Measurements from ENCODE around the gene FGF13.

FGF13 gene
- 0 to 0.17 reads per million in 2 donors for total RNA-seq

DNA sequence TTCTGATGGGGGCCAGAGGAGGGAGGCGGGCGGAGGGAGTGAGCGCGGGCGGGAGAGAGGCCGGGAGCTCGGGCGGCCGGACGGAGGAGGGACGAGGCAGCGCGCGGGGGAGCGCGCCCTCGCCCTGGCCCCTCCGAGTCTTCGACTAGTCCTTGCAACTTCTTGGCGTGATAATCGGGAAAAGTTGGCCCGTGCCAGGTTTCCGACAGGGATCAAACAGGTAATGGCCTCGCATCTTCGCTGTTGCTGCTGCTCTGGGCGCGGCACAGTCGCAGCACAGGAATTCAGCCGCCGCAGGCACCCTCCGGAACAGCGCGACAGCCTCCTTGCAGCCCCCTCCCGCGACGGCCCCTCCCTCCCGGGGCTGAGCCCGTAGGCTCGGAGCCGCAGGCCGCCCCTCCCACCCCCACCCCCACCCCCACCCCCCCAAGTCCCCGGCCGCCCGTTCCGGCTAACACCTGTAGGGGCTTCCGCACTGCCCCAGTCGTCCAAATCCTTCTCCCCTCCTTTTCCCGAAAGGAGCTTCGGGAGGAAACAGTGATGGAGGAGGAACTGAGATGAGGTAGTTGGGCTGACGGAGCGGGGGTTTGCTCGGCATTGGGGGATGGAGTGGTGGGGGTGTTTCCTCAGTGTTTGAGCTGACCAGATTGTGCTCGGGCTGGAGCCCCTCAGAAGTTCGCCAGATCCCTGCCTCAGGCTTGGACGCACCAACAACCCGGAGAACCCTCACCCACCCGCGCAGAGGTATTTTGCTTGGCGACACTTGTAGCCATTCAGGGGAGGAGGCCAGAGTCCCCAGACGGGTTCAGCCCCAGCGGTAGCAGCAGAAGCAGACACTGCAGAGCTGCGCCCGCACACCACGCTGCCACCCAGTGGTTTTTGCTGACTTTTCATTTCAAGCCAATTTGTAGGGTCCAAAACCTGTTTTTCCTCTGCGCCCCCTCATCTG lies at the start of gene FGF13:
FGF13 (minus strand) TSS at position 319 of the 949 bp plus-strand sequence. CDS start 714 bp downstream, outside the sequence.
- no peak for DNase-seq

DNA sequence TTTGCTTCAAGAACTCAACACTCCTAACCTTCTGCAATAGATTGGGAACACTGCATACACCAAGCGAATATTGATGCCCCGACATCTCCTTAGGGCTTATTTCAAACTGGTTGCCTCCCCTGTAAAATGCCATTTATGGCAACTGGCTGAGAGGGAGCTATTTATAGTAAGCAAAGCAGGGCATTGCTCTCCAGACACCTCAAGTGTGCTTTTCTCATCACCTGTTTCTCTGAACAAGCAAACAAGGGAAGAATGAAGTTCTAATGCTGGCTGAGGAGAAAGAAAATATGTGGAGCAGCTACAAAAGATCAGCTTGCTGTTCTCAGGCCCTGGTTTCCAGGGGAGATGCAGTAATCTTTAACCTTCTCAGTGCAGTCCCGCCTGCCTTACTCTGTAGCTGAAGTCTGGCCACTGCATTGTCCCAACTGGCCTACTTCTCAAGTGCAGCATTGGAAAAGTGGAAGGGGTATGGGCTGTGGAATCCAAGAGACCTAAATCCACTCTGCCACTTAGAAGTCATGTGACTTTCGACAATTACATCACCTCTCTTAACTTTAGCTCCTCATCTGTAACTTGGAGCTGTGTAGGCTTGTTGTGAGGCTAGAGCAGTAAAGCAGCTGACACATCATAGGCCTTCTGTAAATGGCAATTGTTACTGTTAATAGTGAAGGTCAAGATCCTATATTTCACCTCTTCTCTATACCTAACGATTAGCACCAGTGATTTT lies 47.9 kb upstream of the FGF13 start:
- no peak for DNase-seq

DNA sequence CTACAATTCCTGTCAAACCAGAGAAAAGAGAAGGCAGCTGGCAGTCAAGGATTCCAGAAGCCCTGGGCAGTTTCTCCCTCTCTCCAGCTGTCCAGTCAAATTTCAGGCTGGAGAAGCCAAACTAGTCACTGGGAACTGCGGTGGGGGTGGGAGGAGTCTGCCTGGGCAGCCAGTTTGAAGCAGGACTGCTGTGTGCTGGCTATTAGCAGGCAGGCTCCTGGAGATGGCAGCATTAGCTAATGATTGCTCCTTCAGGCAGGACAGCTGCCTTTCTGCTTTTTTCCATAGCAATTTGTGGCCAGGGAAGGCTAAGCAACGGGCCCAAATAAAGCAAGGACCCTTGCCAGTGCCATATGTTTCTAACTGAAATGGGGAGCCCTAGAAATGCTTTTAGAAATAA lies 44.7 kb upstream of the FGF13 start:
- no peak for DNase-seq

DNA sequence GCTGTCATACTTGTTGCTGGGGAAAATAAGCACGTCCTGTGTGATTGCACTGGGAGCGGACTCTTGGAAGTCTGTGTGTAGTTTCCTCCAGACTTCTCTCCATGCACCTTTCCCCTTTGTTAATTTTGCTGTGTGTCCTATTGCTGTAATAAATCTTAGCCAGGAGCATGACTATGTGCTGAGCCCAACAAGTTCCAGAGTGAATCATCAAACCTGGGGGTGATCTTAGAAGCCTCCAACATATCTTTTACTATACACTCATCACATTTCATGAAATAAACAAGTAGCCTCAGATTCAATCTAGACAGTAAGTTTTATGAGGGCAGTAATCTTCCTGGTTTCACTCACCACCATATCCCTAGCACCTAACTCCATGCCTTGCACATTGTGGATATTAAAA lies 43.3 kb upstream of the FGF13 start:
- DNase-seq, result no peak

DNA sequence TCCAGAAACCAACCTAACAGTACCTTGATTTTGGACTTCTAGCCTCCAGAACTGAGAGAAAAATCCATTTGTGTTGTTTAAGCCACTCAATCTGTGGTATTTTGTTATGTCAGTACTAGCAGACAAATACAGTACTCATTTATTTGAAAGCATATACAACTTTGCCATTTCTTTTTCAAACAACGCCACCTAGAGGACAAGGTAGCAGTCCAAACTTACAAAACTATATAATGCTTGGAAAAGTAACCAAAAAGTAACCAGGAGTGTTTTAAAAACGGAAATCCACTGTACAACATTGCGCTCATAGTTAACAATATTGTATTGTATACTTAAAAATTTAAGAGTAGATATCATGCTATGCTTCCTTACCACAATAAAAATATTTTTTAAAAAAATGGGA lies 37.0 kb upstream of the FGF13 start:
- no peak for DNase-seq

DNA sequence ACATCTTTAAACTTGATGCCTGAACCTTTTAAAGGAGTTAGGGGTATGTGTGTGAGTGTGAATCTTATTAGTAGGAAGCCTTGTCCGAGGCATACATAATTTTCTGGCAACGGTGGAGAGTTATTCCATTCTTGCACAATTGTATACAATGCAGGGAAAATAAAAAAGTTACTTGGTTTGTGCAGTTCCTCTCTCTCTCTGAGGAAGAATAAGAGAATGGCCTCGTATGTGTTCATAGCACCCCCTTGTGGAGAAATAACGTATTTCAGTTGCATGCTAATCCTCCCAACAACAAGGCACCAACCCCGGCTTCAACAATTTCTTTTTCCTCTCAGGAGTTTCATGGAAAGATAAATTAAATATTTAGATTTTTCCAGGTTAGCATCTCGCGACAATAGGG lies 33.7 kb upstream of the FGF13 start:
- DNase-seq, result no peak

DNA sequence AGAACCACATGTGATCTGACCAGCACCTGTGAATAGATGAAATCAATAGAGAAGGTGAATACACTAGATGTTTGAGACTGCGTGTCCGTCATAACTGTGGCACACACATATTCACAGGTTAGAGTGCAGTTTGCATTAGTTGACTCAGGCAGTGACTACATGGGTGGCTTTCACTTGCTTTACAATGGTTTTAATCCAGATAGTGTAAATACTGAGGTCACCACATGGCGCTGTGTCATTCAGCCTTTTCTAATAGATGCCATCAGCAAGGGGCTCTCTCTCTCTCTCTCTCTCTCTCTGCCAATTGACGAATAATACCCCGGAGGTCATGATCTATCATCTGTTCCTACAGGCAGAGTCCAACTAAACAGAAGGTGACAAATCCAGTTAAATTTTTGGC lies 30.7 kb upstream of the FGF13 start:
- DNase-seq, result no peak

DNA sequence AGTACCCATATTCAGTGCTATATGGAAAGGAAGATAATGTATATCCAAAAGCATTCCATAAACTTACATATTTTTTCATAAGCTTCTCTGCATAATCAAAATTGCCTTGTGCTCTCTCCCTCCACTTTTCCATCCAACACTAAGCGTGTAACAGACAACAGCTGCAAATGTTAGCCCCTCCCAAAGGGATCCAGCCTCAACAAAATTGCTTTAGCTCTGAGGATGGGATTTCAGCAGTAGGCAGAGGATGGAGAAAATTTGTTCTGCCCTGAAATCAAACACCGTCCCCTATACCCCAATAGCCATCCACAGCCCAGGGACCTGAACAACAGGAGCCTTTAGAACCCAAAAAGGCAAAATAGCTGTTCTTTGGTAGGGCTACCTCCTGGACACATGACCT lies 28.8 kb upstream of the FGF13 start:
- no peak for DNase-seq

DNA sequence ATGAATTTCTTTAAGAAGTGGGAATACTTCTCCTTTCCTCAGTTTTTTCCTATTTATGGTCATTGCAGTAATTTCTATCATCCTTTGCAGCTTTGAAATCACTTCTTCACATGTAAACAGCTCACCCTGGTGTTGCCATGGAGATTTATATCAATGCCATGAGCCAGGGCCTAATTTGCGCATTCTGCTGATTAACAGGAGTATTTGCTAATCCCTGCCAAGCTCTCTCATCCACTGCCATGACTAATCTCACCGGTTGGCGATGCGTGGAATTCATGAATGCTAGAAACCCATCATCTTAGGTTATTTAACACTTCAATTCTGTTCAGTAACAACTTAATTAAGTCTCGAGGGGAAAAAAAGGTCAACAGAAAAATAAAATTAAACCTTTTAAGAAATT lies 11.8 kb upstream of the FGF13 start:
- DNase-seq, result no peak

DNA sequence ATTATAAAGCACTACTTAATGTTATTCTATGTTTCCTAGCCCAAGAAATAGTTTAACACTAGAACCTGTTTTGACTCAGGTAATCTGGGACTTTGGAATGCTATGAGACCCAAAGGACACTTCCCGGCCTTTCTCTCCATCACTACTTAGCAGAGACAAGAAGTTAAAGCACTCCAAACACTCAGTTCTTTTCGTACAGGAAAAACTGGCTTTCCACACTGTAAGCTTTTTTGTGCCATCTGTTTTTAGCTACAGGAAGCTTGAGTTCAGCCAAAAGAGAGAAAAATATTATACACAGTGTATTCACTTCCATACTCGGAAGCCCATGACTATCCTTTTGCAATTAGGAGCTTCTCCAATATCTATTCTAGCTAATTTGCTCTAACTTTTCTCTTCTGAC lies 7.9 kb upstream of the FGF13 start:
- no peak for DNase-seq

DNA sequence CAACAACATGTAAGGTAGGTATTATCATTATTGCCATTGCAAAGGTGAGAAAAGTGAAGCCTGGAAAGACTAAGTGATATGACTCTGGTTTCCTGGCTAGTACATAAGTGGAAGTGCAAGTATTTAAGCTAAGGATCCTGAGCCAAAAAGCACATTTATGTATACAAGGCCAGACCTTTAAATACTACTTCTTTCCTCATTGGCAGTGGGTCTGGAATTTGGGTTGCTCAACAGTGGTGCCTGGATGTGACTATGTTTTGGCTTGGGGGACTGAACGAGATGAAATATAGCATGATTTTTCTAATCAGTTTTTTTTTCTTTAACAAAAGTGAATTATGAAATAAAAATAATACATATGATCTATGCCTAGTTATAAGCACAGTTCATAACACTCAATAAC lies 7.4 kb upstream of the FGF13 start:
- no peak for DNase-seq

DNA sequence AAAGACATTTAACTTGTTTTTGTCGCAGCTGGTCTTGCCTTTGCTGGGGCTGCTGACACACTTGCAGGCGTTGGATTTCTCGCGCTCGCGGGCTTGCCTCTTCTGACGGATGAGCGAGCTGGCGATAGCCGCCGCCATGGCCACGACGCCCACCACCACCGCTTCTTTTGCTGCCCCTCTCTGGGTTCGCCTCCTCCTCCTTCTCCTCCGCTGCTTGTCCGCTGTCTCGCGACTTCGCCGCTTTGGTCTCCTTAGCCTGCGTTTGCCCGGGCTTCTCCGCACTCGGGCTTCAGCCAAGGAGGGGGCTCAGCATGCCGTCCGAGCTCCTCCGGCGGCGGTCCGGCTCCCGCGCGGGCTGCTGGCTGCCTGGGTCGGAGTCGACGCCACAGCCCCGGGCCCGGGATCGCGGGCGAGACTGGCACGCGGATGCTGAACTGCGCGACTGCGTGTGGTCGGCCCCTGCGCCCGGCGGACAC lies 613 bp downstream of the FGF13 start:
- DNase-seq, result peak; percentile 10

DNA sequence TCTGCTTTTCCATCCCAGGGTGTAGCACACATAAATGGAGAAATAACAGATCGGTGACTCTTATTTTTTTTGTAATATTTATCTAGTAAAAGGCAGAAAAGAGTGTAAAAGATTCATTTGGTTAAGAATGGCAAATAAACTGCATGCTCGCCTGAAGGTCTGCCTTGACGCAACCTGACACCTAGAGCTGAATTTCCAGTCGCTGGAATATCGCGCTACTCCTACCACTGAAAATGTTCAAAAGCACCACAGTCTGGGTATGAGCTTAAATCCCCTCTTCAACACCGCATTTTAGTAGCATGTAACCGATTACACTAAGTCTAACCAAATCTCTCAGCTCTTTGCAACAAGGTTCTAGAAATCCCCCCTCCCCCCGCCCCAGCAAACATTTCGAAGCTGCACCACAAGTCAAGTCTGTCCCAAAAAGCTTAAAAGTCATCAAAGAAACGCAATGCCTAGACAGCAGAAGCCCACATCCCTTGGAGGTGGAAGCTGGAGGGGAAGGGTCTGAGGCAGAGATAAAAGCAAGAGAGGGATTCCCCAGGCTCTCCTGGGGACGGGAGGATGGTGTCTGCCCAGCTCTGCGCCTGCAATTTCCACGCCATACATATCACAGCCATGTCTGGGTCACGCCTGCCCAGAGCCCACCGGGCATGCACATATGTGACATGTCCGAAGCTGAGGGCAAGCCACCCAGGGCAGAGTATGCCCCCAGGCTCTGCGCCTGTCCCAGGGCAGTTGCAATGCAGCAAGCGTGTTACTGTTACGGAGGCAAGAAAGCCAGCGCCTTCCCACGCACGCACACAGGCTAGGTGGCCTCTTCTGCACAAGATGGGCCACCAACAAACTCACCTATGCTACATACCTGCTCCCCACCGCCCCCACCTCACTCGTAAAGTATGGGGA lies 1.4 kb downstream of the FGF13 start:
- DNase-seq, result no peak

DNA sequence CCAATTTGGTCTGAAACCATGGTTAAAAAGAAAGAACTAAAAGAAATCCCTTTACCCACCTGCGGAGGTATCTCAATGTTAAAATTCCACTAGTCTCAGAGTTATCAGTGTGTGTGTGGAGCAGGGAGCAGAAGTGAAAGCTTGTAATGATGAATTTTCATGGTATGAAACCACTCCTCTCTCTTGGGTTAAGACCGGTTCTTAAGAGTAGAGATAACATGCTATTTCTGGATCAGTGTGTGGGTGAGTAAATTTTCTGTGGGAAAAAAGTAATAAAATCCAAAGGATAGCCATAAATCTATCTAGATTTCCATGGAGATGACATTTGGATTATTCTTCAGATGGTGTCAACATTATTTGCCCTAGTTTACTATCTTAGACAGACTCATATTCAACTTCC lies 3.2 kb downstream of the FGF13 start:
- DNase-seq, result no peak

DNA sequence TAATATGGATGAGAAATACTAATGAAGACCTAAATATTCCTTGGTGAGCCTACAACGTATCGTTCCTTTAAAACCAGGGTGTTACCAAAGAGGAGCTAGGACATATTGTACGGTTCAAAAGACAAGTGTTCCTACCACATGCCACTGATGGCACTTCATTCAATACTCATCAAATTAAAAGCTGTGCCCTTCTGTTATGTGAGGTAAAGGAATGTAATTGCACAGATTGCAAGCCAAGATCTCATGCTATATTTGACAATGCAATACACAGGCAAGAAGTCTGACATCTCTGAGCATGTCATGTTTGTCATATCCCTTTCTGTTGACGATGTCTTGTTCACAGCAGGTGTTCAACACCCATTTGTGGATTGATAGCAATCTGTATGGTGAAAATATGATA lies 6.9 kb downstream of the FGF13 start:
- DNase-seq, result no peak

DNA sequence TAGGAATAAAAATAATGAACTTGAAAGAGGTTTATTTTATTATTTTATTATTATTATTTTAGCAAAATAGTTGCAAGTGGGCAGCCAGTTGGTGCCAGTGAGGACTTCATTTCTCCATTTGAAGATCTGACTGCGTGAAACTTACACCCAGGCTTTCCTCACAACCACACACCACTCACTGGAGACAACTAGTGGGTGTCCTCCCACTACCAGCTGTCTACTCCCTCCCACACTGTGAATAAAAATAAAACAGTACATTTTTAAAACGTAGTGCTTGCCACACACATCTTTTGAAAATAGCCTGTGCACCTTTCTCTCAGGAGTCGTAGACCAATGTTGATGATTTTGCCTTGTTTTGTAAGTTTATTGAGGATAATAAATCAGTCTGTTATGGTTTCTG lies 7.4 kb downstream of the FGF13 start:
- no peak for DNase-seq

DNA sequence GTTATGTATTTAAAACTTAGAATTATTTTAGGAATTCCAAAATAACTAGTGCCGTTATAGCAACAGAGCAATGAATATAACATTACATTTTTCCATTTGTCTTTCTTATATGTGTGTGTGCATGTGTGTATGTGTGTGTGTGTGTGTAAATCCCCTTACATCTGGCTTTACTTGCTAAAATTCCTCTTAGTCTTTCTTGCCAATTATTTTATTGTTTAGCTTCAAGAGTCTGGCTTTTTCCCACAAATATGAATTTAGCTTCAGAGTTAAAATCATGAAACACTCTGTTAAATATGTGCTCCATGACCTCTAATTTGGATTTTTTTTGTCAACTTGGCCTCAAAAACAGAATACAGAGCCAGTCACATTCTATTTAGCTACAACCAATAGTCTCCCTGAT lies 18.9 kb downstream of the FGF13 start:
- DNase-seq, result no peak

DNA sequence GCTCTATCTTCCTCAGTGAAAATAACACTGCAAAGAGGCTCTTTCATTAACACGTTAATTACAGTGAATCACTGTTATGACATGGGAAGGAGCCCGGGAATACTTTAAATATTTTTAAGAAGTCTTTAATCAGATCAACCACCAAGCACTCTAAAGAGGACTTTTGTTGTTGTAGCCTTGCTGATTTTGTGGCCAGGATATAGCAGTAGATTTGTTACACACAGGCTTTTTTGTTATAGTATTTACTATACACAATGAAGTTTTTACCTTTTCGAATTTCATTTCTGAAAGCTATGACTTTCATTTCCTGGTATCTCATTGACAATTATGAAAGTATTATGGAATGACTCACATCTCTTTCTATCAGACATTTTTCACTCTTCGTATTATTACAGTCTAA lies 20.3 kb downstream of the FGF13 start:
- DNase-seq, result no peak

DNA sequence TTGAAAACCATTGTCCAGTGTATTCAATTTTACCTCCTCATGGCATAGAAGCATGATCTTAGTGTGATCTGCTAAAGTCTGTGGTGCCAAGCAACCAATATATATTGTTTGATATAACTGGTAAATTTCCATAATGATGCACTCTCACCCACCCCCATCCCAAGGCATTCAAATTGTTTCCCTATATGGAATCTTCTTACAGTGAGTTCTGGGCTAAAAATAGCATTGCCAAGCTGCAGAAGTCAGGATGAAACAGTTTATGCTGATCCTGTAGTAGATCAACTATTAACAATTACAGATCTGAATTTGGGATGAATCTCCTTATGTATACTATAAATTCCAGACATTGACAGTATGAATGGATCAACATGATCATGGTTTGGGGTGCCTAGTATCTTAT lies 20.9 kb downstream of the FGF13 start:
- no peak for DNase-seq

DNA sequence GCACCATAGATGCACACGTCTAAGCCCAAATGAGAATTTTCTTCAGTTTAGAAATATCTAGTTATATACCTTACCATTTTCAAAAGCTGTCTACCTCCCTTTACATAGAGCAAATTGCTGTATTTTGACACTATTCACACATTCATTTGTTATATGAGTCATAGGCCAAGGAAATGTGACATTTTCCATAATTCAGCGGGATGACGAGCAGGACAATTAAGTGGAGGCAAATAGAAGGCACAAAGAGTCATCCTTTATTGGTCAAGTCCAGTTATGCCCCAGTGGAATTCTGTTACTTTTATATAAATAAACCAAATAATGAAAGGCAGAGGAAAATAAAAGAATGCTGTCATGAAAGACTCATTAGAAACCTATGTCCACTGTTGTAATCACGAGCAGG lies 27.9 kb downstream of the FGF13 start:
- DNase-seq, result no peak

DNA sequence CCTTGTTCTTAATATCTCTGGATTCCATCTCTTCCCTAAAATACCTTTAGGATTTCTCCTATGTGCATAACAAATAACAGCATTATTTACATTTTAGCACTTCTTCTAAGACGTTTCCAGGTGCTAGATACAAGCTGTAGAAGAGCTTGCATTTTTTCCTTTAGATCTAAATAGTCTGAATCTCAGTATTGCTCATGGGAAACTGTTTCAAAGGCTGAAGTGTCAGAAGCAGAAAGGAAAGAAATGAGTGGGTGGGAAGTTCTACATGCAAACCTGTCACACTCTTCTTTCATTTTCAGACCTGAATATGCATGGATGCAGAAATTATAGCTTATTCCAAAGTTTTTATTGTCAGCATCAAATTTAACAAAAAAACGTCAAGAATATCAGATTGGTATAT lies 41.8 kb downstream of the FGF13 start:
- DNase-seq, result no peak

DNA sequence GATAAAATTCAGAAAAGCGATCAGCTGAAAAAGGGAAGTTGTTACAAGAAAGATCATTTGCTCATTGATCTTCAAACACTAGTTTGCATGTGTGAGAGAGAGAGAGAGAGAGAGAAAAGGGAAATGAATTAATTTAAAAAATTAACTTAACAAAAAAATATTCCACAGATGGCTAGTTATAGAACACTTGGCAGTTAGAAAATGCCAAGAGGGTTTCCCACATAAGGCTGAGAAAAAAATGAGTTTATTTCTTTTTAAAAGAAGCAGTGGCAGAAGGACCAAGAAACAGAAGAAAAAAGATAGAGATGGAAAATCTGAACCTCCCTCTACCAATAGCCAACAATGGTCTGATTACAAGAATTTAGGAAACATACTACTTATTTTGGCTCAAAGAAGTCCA lies 47.1 kb downstream of the FGF13 start:
- DNase-seq, result no peak

DNA sequence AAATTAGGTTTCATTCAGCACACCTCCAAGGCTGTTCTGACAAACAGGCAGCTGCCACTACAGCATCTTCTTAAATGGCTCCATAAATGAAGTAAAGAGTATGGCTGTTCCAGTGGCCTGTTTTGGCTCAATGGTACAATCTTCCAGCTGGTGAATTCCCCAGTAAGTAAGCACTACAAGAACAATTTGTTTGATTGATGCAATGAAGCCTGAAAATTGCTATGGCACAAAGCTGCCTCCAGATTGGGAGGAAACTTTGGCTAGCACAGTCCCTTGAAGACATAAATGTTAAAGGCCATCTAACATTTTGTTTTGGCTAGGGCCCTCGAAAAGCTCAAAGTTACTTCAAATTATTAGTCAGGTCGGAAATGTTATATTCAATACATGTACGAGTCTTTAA lies 47.5 kb downstream of the FGF13 start:
- DNase-seq, result no peak

Data from activated gamma-delta T cell (primary cell).